Vagina (tissue), 2 donors: ENCODE measurements around the gene BRD3. TPM values are rescaled to one million over a fixed set of nuclear protein-coding genes. Genes with fewer than 3 reads are reported as not detected.
A peak's percentile ranks its signal among the peaks of the same experiment; 100 is the strongest.

ENCODE experiments used
- DNase-seq, 2 donors: peaks; one replicate each; pipeline ENCODE4 v3.0.0-alpha.2; 2017; ENCODE audit errors: extremely low spot score in 2 of 2
- H3K27ac ChIP-seq: fragments of 200-600 bp; sonication (generic); one replicate; pipeline ENCODE4 v1.5.1; 2019
- H3K27me3 ChIP-seq: fragments of 200-600 bp; sonication (generic); one replicate; pipeline ENCODE4 v1.5.1; 2019
- H3K36me3 ChIP-seq, 2 donors: fragments of 200-600 bp; sonication (generic); one replicate each; pipeline ENCODE4 v1.5.1; 2017 to 2019
- H3K4me1 ChIP-seq: fragments of 200-600 bp; sonication (generic); one replicate; pipeline ENCODE4 v1.5.1; 2019
- H3K4me3 ChIP-seq, 2 donors: fragments of 200-600 bp; sonication (generic); 1 replicate in 1 of 2; 2 replicates in 1 of 2; pipeline ENCODE4 v1.5.1; 2016 to 2019
- H3K9me3 ChIP-seq: fragments of 200-600 bp; sonication (generic); one replicate; pipeline ENCODE4 v1.5.1; 2019
- POLR2A ChIP-seq, 2 donors: fragments of 450-650 bp; IDR thresholded peaks; one replicate each; pipeline ENCODE4 v1.6.1; 2017; ENCODE audit warnings: antibody characterized with exemption in 2 of 2, mild to moderate bottlenecking in 2 of 2, moderate library complexity in 2 of 2
- POLR2AphosphoS5 ChIP-seq, 2 donors: sonication (generic); formaldehyde crosslinking; IDR thresholded peaks; one replicate each; pipeline ENCODE4 v1.9.0; 2017; ENCODE audit warnings: antibody characterized with exemption in 2 of 2, mild to moderate bottlenecking in 2 of 2, low read depth in 1 of 2; ENCODE audit not compliant: insufficient read depth in 1 of 2
- intact Hi-C: fragments of 100-400 bp; cut with DNase I; formaldehyde crosslinking; loops from one replicate; pipeline ENCODE4 v1.15.1; 2023
- total RNA-seq: library from RNA; depleted of rRNA; stranded (reverse); fragments of >200 nt; gene quantifications from one replicate; pipeline ENCODE4 v1.2.3, GENCODE V29; 2016
- TF ChIP-seq, protein P1 (sequence below), 3 experiments: fragments of 450-650 bp in 2 of 3; fragments of 200-600 bp in 1 of 3; sonication (generic) in 1 of 3; IDR thresholded peaks; one replicate each; pipeline ENCODE4 v1.5.1; 2017 to 2019; ENCODE audit warnings: antibody characterized with exemption in 3 of 3, mild to moderate bottlenecking in 2 of 3, moderate library complexity in 2 of 3

Gene BRD3
- total RNA-seq, 1 donor from 2014 or later = 20.4 TPM

DNA sequence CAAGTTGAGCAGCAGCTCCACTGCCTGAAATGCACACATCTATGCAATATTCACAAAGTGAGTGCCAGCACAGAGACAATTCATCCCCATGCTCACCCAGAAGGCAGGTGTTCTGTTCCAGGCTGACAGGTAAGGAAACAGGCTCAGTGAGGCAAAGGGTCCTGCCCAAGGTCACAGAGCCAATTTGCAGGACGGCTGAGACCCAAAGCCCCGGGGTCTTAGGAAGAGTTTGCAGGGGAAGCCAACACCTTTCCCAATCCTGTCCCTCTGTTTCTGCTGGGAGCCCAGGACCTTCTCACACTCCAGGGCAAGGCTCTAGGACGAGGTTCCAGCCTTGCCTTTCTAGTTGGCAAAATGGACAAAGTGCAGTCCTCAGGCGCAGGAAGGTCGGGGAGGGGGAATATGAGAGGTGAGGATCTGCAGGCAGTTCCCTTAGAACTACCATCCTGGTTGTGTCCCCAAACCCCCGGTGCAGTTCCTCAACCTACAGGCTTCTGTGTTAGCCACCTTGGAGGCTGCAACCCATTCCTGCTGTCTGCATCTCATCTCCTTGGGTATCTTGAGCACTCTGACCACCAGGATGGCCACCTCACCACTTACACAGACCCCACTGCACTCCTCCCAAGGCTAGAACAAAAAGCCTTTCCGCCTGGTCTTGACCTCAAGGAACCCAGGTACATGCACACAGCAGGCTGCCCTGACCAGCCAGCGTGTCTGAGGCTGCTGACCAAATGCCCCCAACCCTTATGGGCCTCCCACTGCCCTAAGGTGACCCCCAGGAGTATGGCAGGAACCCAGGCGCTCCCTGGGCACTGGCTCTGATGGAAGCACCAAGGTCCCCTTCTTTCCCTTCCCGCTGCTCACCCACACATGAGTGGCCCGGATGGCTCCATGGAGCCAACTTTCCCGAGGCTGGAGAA is 1.9 kb upstream of the BRD3 start:
- DNase-seq = peak in 1 of 2 donors; percentile 72
- no peaks in the 10 kb centered on the region for H3K36me3 ChIP-seq
- intact Hi-C loops = no loop called here

DNA sequence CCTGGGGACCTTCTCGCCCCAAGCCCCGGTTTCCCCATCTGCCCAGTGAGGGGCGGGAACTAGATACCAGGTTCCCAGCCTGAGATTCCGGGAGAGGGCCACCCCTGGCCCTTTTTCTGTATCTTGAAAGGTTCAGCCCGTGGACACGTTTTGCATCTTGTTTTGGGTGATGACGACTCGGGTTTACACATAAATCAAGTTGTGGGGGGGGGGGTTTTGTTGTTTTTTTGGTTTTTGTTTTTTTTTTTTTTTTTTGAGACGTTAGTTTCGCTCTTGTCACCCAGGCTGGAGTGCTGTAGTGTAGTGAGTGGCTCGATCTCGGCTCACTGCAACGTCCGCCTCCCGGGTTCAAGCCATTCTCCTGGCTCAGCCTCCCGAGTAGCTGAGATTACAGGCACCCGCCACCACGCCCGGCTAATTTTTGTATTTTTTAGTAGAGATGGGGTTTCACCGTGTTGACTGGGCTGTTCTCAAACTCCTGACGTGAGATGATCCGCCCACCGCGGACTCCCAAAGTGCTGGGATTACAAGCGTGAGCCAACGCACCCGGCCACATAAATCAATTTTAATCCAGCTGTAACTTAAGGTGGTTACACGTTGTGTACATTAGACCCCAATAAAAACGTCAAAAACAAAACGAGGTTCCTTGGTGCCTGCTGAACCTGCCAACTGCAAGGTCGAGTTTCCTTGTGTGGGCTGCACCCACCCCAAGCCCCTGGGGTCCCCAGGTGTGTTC is 1.1 kb upstream of the BRD3 start:
- TF ChIP-seq POLR2AphosphoS5 (IDR thresholded peaks at IDR 0.05; ENCODE audit: insufficient read depth in 1 of 2, low read depth in 1 of 2) (peak in 1 of 2 donors; percentile 82), POLR2A (IDR thresholded peaks at IDR 0.05) (no peak)
- intact Hi-C loops = no loop called here
- no peak for DNase-seq
- Histone ChIP-seq H3K27me3 (no peaks in the 10 kb centered on the region), H3K9me3 (no peaks in the 10 kb centered on the region), H3K4me3 (peak overlapping the region; percentile 69 to 99), H3K4me1 (peaks cover 36% of the 10 kb centered on the region), H3K27ac (peak overlapping the region; percentile 99), H3K36me3 (no peaks in the 10 kb centered on the region)

More for the DNA sequence above, 1.9 kb upstream of the BRD3 start:
- Histone ChIP-seq H3K9me3 (no peaks in the 10 kb centered on the region), H3K27ac (no peak overlapping the region), H3K27me3 (no peaks in the 10 kb centered on the region), H3K4me1 (peaks cover 31% of the 10 kb centered on the region), H3K4me3 (peak overlapping the region; percentile 69 to 99)
- TF ChIP-seq POLR2A (IDR thresholded peaks at IDR 0.05) (no peak), POLR2AphosphoS5 (IDR thresholded peaks at IDR 0.05; ENCODE audit: insufficient read depth in 1 of 2, low read depth in 1 of 2) (no peak)
- TF ChIP-seq, protein P1, sequence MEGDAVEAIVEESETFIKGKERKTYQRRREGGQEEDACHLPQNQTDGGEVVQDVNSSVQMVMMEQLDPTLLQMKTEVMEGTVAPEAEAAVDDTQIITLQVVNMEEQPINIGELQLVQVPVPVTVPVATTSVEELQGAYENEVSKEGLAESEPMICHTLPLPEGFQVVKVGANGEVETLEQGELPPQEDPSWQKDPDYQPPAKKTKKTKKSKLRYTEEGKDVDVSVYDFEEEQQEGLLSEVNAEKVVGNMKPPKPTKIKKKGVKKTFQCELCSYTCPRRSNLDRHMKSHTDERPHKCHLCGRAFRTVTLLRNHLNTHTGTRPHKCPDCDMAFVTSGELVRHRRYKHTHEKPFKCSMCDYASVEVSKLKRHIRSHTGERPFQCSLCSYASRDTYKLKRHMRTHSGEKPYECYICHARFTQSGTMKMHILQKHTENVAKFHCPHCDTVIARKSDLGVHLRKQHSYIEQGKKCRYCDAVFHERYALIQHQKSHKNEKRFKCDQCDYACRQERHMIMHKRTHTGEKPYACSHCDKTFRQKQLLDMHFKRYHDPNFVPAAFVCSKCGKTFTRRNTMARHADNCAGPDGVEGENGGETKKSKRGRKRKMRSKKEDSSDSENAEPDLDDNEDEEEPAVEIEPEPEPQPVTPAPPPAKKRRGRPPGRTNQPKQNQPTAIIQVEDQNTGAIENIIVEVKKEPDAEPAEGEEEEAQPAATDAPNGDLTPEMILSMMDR (IDR thresholded peaks at IDR 0.05) = no peak

DNA sequence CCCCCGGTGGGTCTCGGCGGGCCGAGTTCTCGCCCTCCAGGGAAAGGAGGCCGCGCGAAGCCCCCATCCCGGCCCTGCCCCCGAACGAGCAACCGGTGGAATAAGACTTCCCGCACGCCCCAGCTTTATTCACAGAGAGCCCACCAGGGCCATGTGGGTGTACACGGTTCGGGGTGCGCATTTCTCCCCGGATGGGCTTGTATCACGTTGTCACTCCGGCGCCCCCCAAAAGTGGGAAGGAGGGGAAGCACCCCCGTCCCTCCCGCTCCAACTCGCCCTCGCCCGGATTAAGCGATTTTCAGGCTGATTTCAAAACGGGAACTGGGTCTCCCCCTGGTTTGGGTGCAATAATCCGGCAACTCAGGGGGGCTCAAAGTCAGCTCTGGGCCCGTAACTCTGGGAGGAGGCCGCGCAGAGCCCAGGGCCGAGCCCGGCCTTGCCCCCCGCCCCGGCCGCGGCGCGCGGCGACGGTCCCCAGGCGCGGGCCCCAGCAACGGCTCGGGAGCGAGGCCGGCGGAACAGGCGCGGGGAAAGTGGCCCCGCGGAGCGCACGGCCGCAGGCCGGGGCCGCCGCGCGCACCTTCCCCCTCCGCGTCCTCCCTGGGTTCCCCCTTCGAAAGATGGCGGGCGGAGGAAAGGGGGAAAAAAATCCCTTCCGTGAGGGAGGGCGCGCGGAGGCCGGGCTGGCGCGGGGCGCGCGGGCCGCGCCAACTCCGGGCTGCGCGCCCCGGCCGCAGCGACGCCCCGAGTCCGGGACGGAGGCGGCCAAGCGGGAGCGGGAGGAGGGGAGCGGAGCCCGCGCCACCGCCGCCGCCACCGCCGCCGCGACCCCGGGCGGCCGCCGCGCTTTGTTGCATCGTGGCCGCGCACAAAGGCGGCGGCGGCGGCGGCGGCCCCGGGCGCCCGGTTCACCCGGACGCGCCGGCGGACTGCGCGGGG is 644 bp downstream of the BRD3 start:
- peak overlapping the region; percentile 69 to 99 for H3K4me3 ChIP-seq
- no peaks in the 10 kb centered on the region for H3K9me3 ChIP-seq
- intact Hi-C loops = no loop called here
- no peak for DNase-seq
- no peaks in the 10 kb centered on the region for H3K36me3 ChIP-seq
- H3K27me3 ChIP-seq = no peaks in the 10 kb centered on the region
- peak overlapping the region; percentile 80 for H3K27ac ChIP-seq
- TF ChIP-seq, protein P1 (IDR thresholded peaks at IDR 0.05) = no peak
- peak in 1 of 2 donors; percentile 18 for TF ChIP-seq POLR2AphosphoS5 (IDR thresholded peaks at IDR 0.05; ENCODE audit: insufficient read depth in 1 of 2, low read depth in 1 of 2)
- peaks cover 53% of the 10 kb centered on the region for H3K4me1 ChIP-seq

DNA sequence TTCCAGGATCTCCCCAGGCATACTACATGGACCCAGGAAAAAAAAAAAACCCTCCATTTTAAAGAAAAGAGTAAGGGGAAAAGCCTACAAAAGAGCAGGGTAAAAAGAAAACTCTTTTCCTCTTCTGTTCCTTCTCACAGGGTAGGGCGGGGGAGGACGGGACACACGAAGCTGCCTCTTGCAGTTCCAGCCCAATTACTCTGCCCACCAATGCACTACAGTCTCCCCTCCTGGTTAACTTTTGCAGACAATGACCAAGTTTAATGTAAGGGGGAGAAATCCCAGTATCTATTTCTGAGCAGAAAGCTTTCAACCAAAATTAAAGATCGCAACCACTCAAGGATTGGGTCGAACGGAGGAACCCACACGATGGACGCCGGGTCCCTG is 1.3 kb downstream of the BRD3 start:
- TF ChIP-seq POLR2A (IDR thresholded peaks at IDR 0.05) = no peak
- H3K9me3 ChIP-seq = no peaks in the 10 kb centered on the region
- H3K36me3 ChIP-seq = no peaks in the 10 kb centered on the region
- H3K27ac ChIP-seq = peak overlapping the region; percentile 80
- H3K4me1 ChIP-seq = peaks cover 60% of the 10 kb centered on the region
- no peak for DNase-seq
- H3K4me3 ChIP-seq = peak overlapping the region; percentile 66 to 99
- intact Hi-C loops = no loop called here
- H3K27me3 ChIP-seq = no peaks in the 10 kb centered on the region

DNA sequence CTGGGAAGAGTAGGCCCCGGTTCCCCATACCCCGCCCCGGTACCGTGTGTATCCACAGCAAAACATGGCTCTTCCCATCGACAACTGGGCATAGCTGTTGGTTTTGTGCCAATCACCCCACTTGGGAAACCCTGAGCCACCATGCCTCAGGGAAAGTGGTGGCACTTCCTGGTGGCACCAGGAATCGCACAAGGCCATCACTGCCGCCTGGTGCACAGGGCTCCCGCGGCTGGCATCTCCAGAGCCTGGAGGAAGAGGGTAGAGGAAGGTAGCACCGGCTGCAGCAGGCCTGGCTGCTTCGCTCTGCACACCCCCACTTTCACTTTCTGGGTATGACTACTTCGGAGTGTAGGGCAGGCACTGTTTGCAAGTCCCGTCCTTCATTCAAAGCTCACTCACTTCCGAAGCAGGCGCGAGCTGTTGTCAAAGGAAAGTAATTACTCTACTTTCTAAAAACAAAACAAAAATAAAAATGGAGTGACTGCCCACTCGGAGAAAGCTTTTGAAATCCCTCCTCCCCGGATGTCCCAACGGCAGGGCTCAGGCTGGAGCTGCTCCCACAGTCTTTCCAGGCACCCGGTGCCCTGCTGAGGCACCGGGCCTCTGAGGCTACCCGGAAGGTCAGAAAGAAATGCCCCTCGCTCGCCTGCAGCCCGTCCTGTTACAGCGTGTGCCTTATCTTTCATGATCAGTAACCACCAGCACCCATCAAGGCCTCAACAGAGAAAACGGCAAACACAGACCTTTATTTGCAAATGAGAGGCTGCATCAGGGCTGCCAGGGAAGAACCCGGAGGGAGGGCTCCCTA is 2.0 kb downstream of the BRD3 start:
- intact Hi-C loops = no loop called here
- Histone ChIP-seq H3K27ac (peak overlapping the region; percentile 80), H3K9me3 (no peaks in the 10 kb centered on the region), H3K4me3 (peak overlapping the region; percentile 66 to 99), H3K4me1 (peaks cover 67% of the 10 kb centered on the region), H3K36me3 (no peaks in the 10 kb centered on the region), H3K27me3 (no peaks in the 10 kb centered on the region)
- DNase-seq = no peak
- TF ChIP-seq, protein P1 (IDR thresholded peaks at IDR 0.05) = no peak
- TF ChIP-seq POLR2A (IDR thresholded peaks at IDR 0.05) = no peak
- TF ChIP-seq POLR2AphosphoS5 (IDR thresholded peaks at IDR 0.05; ENCODE audit: insufficient read depth in 1 of 2, low read depth in 1 of 2) = peak in 1 of 2 donors; percentile 19
